Stimulated activated CD4-positive, alpha-beta T cell treated with anti-CD3 and anti-CD28 coated beads, TNF-alpha, amount 100 ng/mL, for 1 hour (primary cell): ENCODE results near the gene MEA1.

Experiments used
- DNase-seq, 3 donors: peaks; one replicate each; pipeline ENCODE4 v3.0.0-alpha.2; 2020; ENCODE audit warnings: low read depth in 3 of 3, low spot score in 1 of 3

Gene MEA1

GRCh38 chr6:42974919-42975505 is 38.7 kb downstream of the MEA1 start:
- DNase-seq, result no peak

- no peak for DNase-seq
Observed at GRCh38 chr6:42973926-42974325, 39.8 kb downstream of the MEA1 start.

GRCh38 chr6:42971746-42972327 is 41.9 kb downstream of the MEA1 start:
- no peak for DNase-seq

- DNase-seq, result no peak
Observed at GRCh38 chr6:42970871-42971612, 42.7 kb downstream of the MEA1 start.

- no peak for DNase-seq
Observed at GRCh38 chr6:42969934-42970333, 43.8 kb downstream of the MEA1 start.

- DNase-seq, result no peak
Observed at GRCh38 chr6:42969431-42969830, 44.3 kb downstream of the MEA1 start.

- DNase-seq, result no peak
Observed at GRCh38 chr6:42968783-42969182, 45.0 kb downstream of the MEA1 start.

- DNase-seq, result no peak
Observed at GRCh38 chr6:42968126-42968701, 45.5 kb downstream of the MEA1 start.

GRCh38 chr6:42967228-42967627 is 46.5 kb downstream of the MEA1 start:
- no peak for DNase-seq

- DNase-seq, result no peak
Observed at GRCh38 chr6:42966571-42966970, 47.2 kb downstream of the MEA1 start.

- DNase-seq, result no peak
Observed at GRCh38 chr6:42963855-42964605, 49.7 kb downstream of the MEA1 start.

GRCh38 chr6:42963179-42963854 is 50.4 kb downstream of the MEA1 start:
- DNase-seq, result no peak

- no peak for DNase-seq
Observed at GRCh38 chr6:42962502-42963178, 51.1 kb downstream of the MEA1 start.

- no peak for DNase-seq
Observed at GRCh38 chr6:42962096-42962495, 51.6 kb downstream of the MEA1 start.
